ENCODE data around the gene SBSN. TPM values are rescaled to one million over a fixed set of nuclear protein-coding genes. Genes with fewer than 3 reads are reported as not detected.

SBSN gene
- total RNA-seq, 4 donors from 2014 or later = 0.37 TPM; not detected in 3

GRCh38 chr19:35560677-35561076, 32.6 kb upstream of the SBSN start:
- no peak for DNase-seq
- TF ChIP-seq POLR2A (IDR thresholded peaks at IDR 0.05) = no peak
- TF ChIP-seq, protein P1, sequence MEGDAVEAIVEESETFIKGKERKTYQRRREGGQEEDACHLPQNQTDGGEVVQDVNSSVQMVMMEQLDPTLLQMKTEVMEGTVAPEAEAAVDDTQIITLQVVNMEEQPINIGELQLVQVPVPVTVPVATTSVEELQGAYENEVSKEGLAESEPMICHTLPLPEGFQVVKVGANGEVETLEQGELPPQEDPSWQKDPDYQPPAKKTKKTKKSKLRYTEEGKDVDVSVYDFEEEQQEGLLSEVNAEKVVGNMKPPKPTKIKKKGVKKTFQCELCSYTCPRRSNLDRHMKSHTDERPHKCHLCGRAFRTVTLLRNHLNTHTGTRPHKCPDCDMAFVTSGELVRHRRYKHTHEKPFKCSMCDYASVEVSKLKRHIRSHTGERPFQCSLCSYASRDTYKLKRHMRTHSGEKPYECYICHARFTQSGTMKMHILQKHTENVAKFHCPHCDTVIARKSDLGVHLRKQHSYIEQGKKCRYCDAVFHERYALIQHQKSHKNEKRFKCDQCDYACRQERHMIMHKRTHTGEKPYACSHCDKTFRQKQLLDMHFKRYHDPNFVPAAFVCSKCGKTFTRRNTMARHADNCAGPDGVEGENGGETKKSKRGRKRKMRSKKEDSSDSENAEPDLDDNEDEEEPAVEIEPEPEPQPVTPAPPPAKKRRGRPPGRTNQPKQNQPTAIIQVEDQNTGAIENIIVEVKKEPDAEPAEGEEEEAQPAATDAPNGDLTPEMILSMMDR (IDR thresholded peaks at IDR 0.05) = no peak
- Histone ChIP-seq H3K4me3 (no peak overlapping the region), H3K4me1 (peaks cover 0 to 3% of the 10 kb centered on the region in 2 donors), H3K9me3 (no peaks in the 10 kb centered on the region), H3K36me3 (no peaks in the 10 kb centered on the region), H3K27me3 (peaks cover 11 to 15% of the 10 kb centered on the region in 2 donors), H3K27ac (no peak overlapping the region)
- intact Hi-C loops (cut with DNase I; ENCODE audit: low total_unique reads) = no loop called here

- H3K36me3 ChIP-seq = no peaks in the 10 kb centered on the region
- peaks cover 11 to 15% of the 10 kb centered on the region in 2 donors for H3K27me3 ChIP-seq
- no peak for TF ChIP-seq POLR2A (IDR thresholded peaks at IDR 0.05)
- TF ChIP-seq, protein P1 (IDR thresholded peaks at IDR 0.05) = no peak
- peaks cover 0 to 3% of the 10 kb centered on the region in 2 donors for H3K4me1 ChIP-seq
- DNase-seq = no peak
- intact Hi-C loops (cut with DNase I; ENCODE audit: low total_unique reads) = no loop called here
- no peaks in the 10 kb centered on the region for H3K9me3 ChIP-seq
- no peak overlapping the region for H3K27ac ChIP-seq
- no peak overlapping the region for H3K4me3 ChIP-seq
Observed at GRCh38 chr19:35560271-35560670, 32.2 kb upstream of the SBSN start.

GRCh38 chr19:35559781-35560180, 31.7 kb upstream of the SBSN start:
- no peaks in the 10 kb centered on the region for H3K9me3 ChIP-seq
- H3K27ac ChIP-seq = no peak overlapping the region
- peaks cover 11 to 15% of the 10 kb centered on the region in 2 donors for H3K27me3 ChIP-seq
- DNase-seq = no peak
- TF ChIP-seq, protein P1 (IDR thresholded peaks at IDR 0.05) = no peak
- no peak for TF ChIP-seq POLR2A (IDR thresholded peaks at IDR 0.05)
- no peaks in the 10 kb centered on the region for H3K36me3 ChIP-seq
- peaks cover 0 to 3% of the 10 kb centered on the region in 2 donors for H3K4me1 ChIP-seq
- intact Hi-C loops (cut with DNase I; ENCODE audit: low total_unique reads) = no loop called here
- no peak overlapping the region for H3K4me3 ChIP-seq

DNA sequence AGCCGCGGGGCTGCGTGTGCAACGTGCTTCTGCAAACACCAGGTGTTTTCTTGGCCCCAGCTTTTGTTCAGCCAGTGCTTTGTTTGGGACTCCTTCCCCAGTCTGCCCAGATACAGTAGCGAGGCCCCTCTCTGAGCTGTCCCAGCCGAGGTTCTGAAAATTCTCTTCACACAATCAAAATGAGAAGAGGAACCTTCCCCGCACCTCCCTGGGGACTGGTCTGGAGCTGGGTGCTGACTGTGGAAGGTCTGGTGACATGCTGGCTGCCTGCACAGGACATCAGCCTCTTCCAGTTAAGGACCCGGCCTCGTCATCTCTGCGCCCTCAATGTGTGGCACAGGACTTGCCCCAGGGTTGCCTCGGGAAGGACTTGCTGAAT, 31.2 kb upstream of the SBSN start:
- no peak overlapping the region for H3K27ac ChIP-seq
- H3K4me3 ChIP-seq = no peak overlapping the region
- peaks cover 0 to 3% of the 10 kb centered on the region in 2 donors for H3K4me1 ChIP-seq
- no peaks in the 10 kb centered on the region for H3K9me3 ChIP-seq
- intact Hi-C loops (cut with DNase I; ENCODE audit: low total_unique reads) = no loop called here
- DNase-seq = no peak
- H3K27me3 ChIP-seq = peaks cover 11 to 15% of the 10 kb centered on the region in 2 donors
- no peaks in the 10 kb centered on the region for H3K36me3 ChIP-seq
- TF ChIP-seq POLR2A (IDR thresholded peaks at IDR 0.05) = no peak
- TF ChIP-seq, protein P1 (IDR thresholded peaks at IDR 0.05) = no peak

- TF ChIP-seq, protein P1 (IDR thresholded peaks at IDR 0.05) = no peak
- no peak for TF ChIP-seq POLR2A (IDR thresholded peaks at IDR 0.05)
- Histone ChIP-seq H3K27ac (no peak overlapping the region), H3K9me3 (no peaks in the 10 kb centered on the region), H3K36me3 (no peaks in the 10 kb centered on the region), H3K27me3 (peaks cover 11 to 15% of the 10 kb centered on the region in 2 donors), H3K4me1 (peaks cover 0 to 3% of the 10 kb centered on the region in 2 donors), H3K4me3 (peak overlapping the region in 1 of 2 donors; percentile 14)
- no peak for DNase-seq
- intact Hi-C loops (cut with DNase I; ENCODE audit: low total_unique reads) = no loop called here
Observed at GRCh38 chr19:35558400-35559280, 30.5 kb upstream of the SBSN start.
